Activated CD8-positive, alpha-beta T cell treated with anti-CD3 and anti-CD28 coated beads, Interleukin-2, amount 10 ng/mL, durations not matched to agents 7 days and 5 days (primary cell): Measurements from ENCODE around the gene LBH. TPM values are rescaled to one million over a fixed set of nuclear protein-coding genes. Genes with fewer than 3 reads are reported as not detected.

Source experiments
- ATAC-seq: fragments of 150-1000 bp; cut with Tn5 transposase; one replicate; pipeline ENCODE4 v1.10.0; 2021; ENCODE audit warnings: moderate library complexity
- CTCF ChIA-PET: fragments of 350-600 bp; sonication (Branson Sonifier 250); formaldehyde crosslinking; loops from one replicate; lab custom pipeline; 2021; ENCODE audit warnings: antibody characterized with exemption; lab: Charles Lee
- POLR2A ChIA-PET: fragments of 350-600 bp; sonication (Branson Sonifier 250); formaldehyde crosslinking; loops from one replicate; lab custom pipeline; 2021; ENCODE audit warnings: antibody characterized with exemption; lab: Charles Lee
- DNase-seq: peaks from one replicate; pipeline ENCODE4 v3.0.0-alpha.2; 2020
- H3K27ac Mint-ChIP-seq: one replicate; pipeline ENCODE4 v1.8.0; 2021; ENCODE audit warnings: mild to moderate bottlenecking, mixed read lengths
- H3K27me3 Mint-ChIP-seq: one replicate; pipeline ENCODE4 v1.8.0; 2021; ENCODE audit warnings: low read depth, mixed read lengths
- H3K36me3 Mint-ChIP-seq: one replicate; pipeline ENCODE4 v1.8.0; 2021; ENCODE audit warnings: low read depth, mixed read lengths
- H3K4me1 Mint-ChIP-seq: one replicate; pipeline ENCODE4 v1.8.0; 2021; ENCODE audit warnings: low read depth, mixed read lengths
- H3K4me3 Mint-ChIP-seq: one replicate; pipeline ENCODE4 v1.8.0; 2021; ENCODE audit warnings: mild to moderate bottlenecking, mixed read lengths
- H3K9me3 Mint-ChIP-seq: one replicate; pipeline ENCODE4 v1.8.0; 2022; ENCODE audit warnings: mixed read lengths; ENCODE audit not compliant: insufficient read depth
- total RNA-seq, 2 experiments: library from RNA; stranded (reverse); gene quantifications; one replicate each; pipeline ENCODE4 v1.2.3, GENCODE V29; 2021

LBH gene
- total RNA-seq, 2 experiments from 2014 or later: 97.0 to 100 TPM

GRCh38 chr2:30235859-30236535 is 4.7 kb downstream of the LBH start:
- Mint-ChIP-seq H3K27ac (peak overlapping the region; percentile 82), H3K4me1 (peaks cover 79% of the 10 kb centered on the region), H3K4me3 (peak overlapping the region; percentile 73), H3K27me3 (no peaks in the 10 kb centered on the region), H3K36me3 (peaks cover 72% of the 10 kb centered on the region), H3K9me3 (peaks cover 5% of the 10 kb centered on the region)
- ChIA-PET POLR2A (interaction anchor here (0.7 to 3.7 kb wide), 9 partner anchors 9 to 290 kb away, joined by 3 to 13 read pairs (median 6); partner anchors contain the start of gene YPEL5), CTCF (interaction anchor here (1.1 to 18.8 kb wide), 10 partner anchors 9 to 475 kb away, joined by 3 to 268 read pairs (median 56); partner anchors contain the start of gene LBH)
- ATAC-seq: no peak
- no peak for DNase-seq

DNA sequence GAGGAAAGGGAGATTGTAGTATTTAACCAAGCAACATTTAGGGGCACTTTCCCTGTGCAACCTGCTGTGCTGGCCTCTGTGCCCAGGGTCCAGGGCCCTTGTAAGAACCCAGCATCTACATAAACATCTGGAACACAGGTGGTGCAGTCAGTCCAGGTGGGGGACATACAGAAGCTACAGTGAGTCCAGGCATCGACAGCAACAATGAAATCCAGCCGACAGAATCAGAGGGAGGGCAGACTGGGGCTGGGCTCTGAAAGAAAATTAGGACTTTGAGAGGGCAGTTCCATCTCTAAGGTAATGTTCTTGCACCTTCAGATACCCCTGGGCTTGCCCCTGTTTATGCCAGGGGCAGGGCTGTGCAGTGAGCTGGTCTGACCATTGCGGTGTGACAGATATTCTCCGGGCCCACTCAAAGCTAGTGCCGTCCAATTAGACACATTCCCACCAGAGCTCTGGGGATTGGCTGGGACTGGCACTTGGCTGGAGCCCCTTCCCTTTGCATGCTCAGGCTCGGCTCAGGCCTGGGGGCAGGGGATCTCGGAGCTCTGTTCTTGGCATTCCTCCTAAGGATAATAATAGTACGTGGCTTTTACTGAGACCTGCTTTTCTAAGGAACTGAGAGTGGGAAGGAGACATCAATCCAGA is 5.4 kb downstream of the LBH start:
- Mint-ChIP-seq H3K4me1 (peaks cover 85% of the 10 kb centered on the region), H3K27me3 (no peaks in the 10 kb centered on the region), H3K36me3 (peaks cover 76% of the 10 kb centered on the region), H3K27ac (peak overlapping the region; percentile 82), H3K4me3 (peak overlapping the region; percentile 73), H3K9me3 (peaks cover 5% of the 10 kb centered on the region)
- CTCF ChIA-PET: interaction anchor here (1.0 to 18.8 kb wide), 8 partner anchors 10 to 474 kb away, joined by 3 to 268 read pairs (median 56); partner anchors contain the start of gene LBH
- ATAC-seq (no peak), DNase-seq (no peak)
- POLR2A ChIA-PET: interaction anchor here (0.8 to 3.7 kb wide), 5 partner anchors 10 to 29 kb away, joined by 3 to 13 read pairs (median 5); no protein-coding TSS in a partner anchor

DNA sequence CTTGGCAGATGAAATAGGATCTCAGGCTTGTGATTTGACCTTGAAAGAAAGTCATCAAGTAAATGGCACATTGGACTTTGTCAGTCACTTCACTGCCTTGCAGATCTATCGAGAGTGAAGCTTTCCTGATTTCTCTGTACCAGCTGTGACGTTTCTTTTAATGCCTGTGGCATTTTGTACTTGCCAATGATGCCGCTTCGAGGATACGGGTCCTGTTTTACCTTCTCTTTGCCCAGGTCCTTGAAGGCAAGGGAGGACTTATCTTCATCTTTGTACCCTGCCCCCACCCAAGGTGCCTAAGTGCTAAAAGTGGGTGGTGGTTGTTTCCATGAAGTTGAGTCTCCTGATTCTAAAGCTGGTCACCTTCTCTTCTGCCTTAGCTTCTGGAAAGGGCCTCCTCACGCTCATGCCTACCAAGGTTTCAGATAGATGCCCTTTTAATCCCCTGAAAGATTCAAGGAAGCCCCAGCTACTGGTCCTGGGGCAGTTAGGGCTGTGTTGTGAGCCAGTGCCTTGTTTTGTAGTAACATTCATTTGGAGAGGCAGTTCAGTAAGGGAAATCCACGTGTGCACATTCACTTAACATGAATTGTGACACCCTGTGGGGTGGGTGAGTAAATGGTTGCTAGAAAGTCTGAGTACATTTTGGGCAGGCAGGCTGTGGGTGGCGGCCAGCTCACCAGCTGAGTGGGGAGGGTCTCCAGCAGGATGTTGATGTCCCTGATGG is 6.1 kb downstream of the LBH start:
- Mint-ChIP-seq H3K27ac (peak overlapping the region; percentile 82), H3K27me3 (no peaks in the 10 kb centered on the region), H3K4me3 (peak overlapping the region; percentile 47), H3K36me3 (peaks cover 78% of the 10 kb centered on the region), H3K9me3 (peaks cover 5% of the 10 kb centered on the region), H3K4me1 (peaks cover 85% of the 10 kb centered on the region)
- ATAC-seq (no peak), DNase-seq (no peak)
- POLR2A ChIA-PET: interaction anchor here (0.7 to 3.7 kb wide), 7 partner anchors 11 to 100 kb away, joined by 3 to 13 read pairs (median 4); no protein-coding TSS in a partner anchor
- CTCF ChIA-PET: interaction anchor here (0.8 to 18.8 kb wide), 12 partner anchors 10 to 476 kb away, joined by 3 to 268 read pairs (median 28); partner anchors contain the start of genes LBH and LCLAT1

DNA sequence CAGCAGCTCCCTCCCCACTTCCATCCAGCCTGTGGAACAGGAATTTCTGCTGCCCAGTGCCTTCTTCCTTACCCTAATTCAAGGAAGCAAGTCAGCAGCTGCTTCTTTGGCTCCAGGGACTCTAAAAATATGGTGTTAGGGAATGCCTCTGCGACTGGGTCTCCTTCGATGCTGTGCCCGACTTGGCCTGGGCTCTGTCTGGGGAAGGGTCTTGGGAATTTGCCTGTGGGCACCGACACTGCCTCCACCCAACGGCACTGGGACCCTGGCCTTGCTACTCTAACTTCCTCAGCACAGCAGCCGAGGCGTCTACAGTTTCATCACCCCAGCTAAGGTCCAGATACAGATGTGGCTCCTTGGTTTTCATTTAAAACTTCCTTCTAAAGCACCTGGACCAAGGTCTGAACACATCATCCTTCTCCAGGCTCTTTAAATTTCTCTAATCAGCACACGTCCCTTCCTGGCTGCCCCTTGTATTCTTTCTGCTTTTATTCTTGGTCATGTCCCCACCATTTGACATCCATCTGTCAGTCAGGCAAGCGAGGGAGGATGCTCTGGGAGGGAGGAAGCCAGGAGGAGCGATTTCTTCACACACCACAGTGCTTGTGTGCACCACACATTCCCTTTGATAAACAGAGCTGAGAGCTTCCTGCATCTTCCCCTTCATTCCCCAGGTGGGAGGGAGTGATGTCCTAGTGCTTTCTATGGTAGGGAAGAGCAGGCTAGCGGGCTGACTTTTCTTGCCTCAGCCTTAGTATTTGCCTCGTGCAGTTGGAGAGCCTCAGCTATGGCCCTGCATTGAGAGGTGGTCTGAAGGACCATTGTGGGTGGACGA is 6.8 kb downstream of the LBH start:
- ATAC-seq (no peak), DNase-seq (no peak)
- no peaks in the 10 kb centered on the region for H3K27me3 Mint-ChIP-seq
- H3K4me3 Mint-ChIP-seq: peak overlapping the region; percentile 3
- H3K9me3 Mint-ChIP-seq: peaks cover 5% of the 10 kb centered on the region
- peaks cover 82% of the 10 kb centered on the region for H3K36me3 Mint-ChIP-seq
- peak overlapping the region; percentile 82 for H3K27ac Mint-ChIP-seq
- H3K4me1 Mint-ChIP-seq: peaks cover 91% of the 10 kb centered on the region
- CTCF ChIA-PET: interaction anchor here (0.8 to 18.8 kb wide), 29 partner anchors 9 to 476 kb away, joined by 3 to 268 read pairs (median 6); partner anchors contain the start of genes LBH and LCLAT1
- POLR2A ChIA-PET: interaction anchor here (0.7 to 1.6 kb wide), 5 partner anchors 11 to 99 kb away, joined by 3 to 6 read pairs (median 4); no protein-coding TSS in a partner anchor

DNA sequence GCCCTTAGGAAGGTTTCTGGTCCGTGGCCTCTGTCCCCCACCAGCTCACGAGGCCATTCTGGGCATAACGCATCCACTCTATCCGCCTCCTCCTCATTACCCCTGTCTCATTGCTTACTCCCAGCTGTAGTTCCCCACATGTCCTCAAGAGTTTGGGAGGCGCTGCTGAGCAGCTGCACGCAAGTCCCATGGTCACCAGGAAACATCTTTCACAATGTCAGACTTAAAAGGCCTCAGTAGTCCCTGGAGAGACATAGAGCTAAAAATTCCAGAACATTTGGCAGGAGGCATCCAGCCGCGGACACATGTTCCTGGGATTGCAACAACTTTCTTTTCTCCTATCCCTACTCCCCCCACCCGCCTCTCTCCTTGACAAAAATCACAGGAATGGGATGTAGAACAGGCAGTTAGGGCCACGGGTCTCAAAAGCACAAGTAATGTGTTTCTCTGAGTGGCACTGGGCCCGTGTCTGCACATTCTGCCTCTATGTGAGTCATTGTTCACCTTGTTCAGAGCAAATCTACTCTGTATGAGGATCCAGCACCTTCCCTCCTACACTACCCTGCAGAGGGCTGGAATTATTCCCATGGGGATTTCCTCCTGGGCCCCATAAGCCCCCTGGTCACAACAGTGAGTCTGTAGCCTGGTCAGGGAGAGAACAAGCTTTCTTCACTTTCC is 8.1 kb downstream of the LBH start:
- peak; percentile 42 for ATAC-seq
- H3K36me3 Mint-ChIP-seq: peaks cover 83% of the 10 kb centered on the region
- peak overlapping the region; percentile 82 for H3K27ac Mint-ChIP-seq

GRCh38 chr2:30239986-30240752 is 8.8 kb downstream of the LBH start:
- ATAC-seq (no peak), DNase-seq (no peak)
- POLR2A ChIA-PET: interaction anchor here (0.8 to 1.4 kb wide), 7 partner anchors 8 to 207 kb away, joined by 3 to 8 read pairs (median 4); partner anchors contain the start of gene LCLAT1
- Mint-ChIP-seq H3K4me3 (peak overlapping the region; percentile 5), H3K9me3 (peaks cover 5% of the 10 kb centered on the region), H3K4me1 (peaks cover 84% of the 10 kb centered on the region), H3K27ac (peak overlapping the region; percentile 10), H3K27me3 (no peaks in the 10 kb centered on the region), H3K36me3 (peaks cover 78% of the 10 kb centered on the region)
- CTCF ChIA-PET: interaction anchor here (0.8 to 18.8 kb wide), 26 partner anchors 8 to 471 kb away, joined by 3 to 268 read pairs (median 7); partner anchors contain the start of genes LBH and LCLAT1

More for the DNA sequence above, 8.1 kb downstream of the LBH start:
- peak; percentile 82 for DNase-seq
- Mint-ChIP-seq H3K4me3 (peak overlapping the region; percentile 46), H3K9me3 (peaks cover 5% of the 10 kb centered on the region), H3K4me1 (peaks cover 88% of the 10 kb centered on the region), H3K27me3 (no peaks in the 10 kb centered on the region)
- POLR2A ChIA-PET: interaction anchor here (0.6 to 1.4 kb wide), 5 partner anchors 7 to 136 kb away, joined by 3 to 8 read pairs (median 3); no protein-coding TSS in a partner anchor
- CTCF ChIA-PET: interaction anchor here (0.7 to 18.8 kb wide), 33 partner anchors 8 to 472 kb away, joined by 3 to 268 read pairs (median 6); partner anchors contain the start of genes LBH and LCLAT1

DNA sequence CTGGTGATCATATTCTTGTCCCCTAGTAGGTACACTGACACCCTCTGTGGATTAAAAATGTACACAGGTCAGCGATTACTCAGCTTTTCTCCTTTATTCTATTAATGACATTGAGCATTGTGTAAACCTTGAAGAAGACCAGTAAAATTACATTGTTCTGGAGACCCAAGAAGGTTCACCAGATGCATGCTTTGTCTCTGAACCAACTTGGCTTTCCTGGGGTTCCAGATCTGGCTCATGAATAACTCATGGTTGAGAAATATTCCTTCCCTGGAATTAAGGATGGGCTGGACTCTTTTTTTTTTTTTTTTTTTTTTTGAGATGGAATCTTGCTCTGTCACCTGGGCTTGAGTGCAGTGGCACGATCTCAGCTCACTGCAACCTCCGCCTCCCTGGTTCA is 11.9 kb downstream of the LBH start:
- H3K27ac Mint-ChIP-seq: no peak overlapping the region
- no peak for ATAC-seq
- CTCF ChIA-PET: interaction anchor here (0.7 to 1.8 kb wide), 11 partner anchors 9 to 91 kb away, joined by 3 to 5 read pairs (median 3); no protein-coding TSS in a partner anchor
- POLR2A ChIA-PET: interaction anchor here (0.6 kb wide), 1 partner anchor 11 kb away, joined by 3 read pairs; no protein-coding TSS in a partner anchor
- no peaks in the 10 kb centered on the region for H3K27me3 Mint-ChIP-seq
- H3K4me1 Mint-ChIP-seq: peaks cover 76% of the 10 kb centered on the region
- DNase-seq: no peak
- H3K9me3 Mint-ChIP-seq: no peaks in the 10 kb centered on the region
- peaks cover 74% of the 10 kb centered on the region for H3K36me3 Mint-ChIP-seq
- no peak overlapping the region for H3K4me3 Mint-ChIP-seq

DNA sequence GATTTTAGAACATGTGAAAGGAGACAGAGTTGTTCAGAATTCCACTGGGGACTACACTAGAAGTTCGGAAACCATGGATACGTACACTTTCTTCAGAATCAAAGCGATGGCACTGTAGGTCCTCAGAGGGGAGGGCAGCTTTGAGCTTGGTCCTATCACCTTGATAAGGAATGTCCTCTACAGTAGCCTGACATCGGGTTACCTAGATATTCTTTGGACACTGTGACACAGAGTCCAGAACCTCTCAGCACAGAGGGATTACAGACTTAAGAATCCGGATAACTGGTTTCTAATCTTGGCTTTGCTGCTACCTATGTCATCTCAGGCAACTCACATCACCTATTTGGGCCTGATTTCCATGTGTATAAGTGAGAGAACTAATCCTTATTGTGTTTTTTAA is 14.0 kb downstream of the LBH start:
- Mint-ChIP-seq H3K27ac (no peak overlapping the region), H3K4me1 (peaks cover 76% of the 10 kb centered on the region)

GRCh38 chr2:30248791-30249190 is 17.5 kb downstream of the LBH start:
- ChIA-PET POLR2A (interaction anchor here (1.6 kb wide), 1 partner anchor 198 kb away, joined by 4 read pairs; the partner anchor contains the start of gene LCLAT1), CTCF (interaction anchor here (1.4 to 2.1 kb wide), 3 partner anchors 10 to 457 kb away, joined by 3 to 15 read pairs (median 10); no protein-coding TSS in a partner anchor)
- H3K4me1 Mint-ChIP-seq: peaks cover 76% of the 10 kb centered on the region
- H3K27me3 Mint-ChIP-seq: no peaks in the 10 kb centered on the region
- no peak overlapping the region for H3K27ac Mint-ChIP-seq
- no peak overlapping the region for H3K4me3 Mint-ChIP-seq
- no peaks in the 10 kb centered on the region for H3K9me3 Mint-ChIP-seq
- no peak for DNase-seq
- H3K36me3 Mint-ChIP-seq: peaks cover 67% of the 10 kb centered on the region
- ATAC-seq: no peak

More for the DNA sequence above, 14.0 kb downstream of the LBH start:
- ATAC-seq (no peak), DNase-seq (no peak)
- H3K27me3 Mint-ChIP-seq: no peaks in the 10 kb centered on the region
- POLR2A ChIA-PET: interaction anchor here (1.6 kb wide), 1 partner anchor 13 kb away, joined by 5 read pairs; no protein-coding TSS in a partner anchor
- CTCF ChIA-PET: interaction anchor here (0.6 to 1.8 kb wide), 5 partner anchors 8 to 80 kb away, joined by 3 to 6 read pairs (median 6); no protein-coding TSS in a partner anchor
- H3K36me3 Mint-ChIP-seq: peaks cover 74% of the 10 kb centered on the region
- no peak overlapping the region for H3K4me3 Mint-ChIP-seq
- no peaks in the 10 kb centered on the region for H3K9me3 Mint-ChIP-seq
